ENCODE results near the gene FOXF1. TPM values are rescaled to one million over a fixed set of nuclear protein-coding genes. Genes with fewer than 3 reads are reported as not detected.

Gene FOXF1
- total RNA-seq, 2 experiments from 2014 or later = not detected

DNA sequence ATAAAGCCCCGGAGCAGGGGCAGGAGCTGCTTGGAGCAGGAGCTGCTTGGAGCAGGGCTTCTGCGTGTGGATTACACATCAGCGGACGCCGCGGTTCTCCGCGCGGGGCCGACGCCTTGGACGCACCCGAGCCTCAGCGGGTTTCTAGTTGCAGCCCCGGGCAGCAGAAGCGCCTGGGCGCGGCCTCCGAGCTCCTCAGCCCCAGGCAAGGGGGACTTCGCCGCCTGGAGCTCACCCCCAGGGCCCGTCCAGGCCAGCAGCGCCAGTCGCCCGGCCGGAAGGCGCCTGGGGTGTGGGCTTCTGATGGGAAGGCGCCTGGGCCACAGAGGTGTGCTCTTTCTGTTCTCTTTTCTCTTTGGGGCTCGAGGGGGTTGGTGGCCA lies 6.3 kb downstream of the FOXF1 start:
- peaks cover 70 to 90% of the 10 kb centered on the region in 2 experiments for H3K27me3 ChIP-seq (ENCODE audit: control insufficient read depth in 1 of 2, insufficient read depth in 2 of 2, low read length in 2 of 2)
- TF ChIP-seq, protein P1, sequence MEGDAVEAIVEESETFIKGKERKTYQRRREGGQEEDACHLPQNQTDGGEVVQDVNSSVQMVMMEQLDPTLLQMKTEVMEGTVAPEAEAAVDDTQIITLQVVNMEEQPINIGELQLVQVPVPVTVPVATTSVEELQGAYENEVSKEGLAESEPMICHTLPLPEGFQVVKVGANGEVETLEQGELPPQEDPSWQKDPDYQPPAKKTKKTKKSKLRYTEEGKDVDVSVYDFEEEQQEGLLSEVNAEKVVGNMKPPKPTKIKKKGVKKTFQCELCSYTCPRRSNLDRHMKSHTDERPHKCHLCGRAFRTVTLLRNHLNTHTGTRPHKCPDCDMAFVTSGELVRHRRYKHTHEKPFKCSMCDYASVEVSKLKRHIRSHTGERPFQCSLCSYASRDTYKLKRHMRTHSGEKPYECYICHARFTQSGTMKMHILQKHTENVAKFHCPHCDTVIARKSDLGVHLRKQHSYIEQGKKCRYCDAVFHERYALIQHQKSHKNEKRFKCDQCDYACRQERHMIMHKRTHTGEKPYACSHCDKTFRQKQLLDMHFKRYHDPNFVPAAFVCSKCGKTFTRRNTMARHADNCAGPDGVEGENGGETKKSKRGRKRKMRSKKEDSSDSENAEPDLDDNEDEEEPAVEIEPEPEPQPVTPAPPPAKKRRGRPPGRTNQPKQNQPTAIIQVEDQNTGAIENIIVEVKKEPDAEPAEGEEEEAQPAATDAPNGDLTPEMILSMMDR (IDR thresholded peaks at IDR 0.05) = no peak
- POLR2A ChIA-PET = no interaction called here
- no peak for DNase-seq
- H3K4me3 Mint-ChIP-seq = no peak overlapping the region
- no peaks in the 10 kb centered on the region for H3K9me3 Mint-ChIP-seq
- H3K36me3 ChIP-seq (ENCODE audit: insufficient read depth, low read length) = no peaks in the 10 kb centered on the region
- peaks cover 13% of the 10 kb centered on the region for H3K4me1 ChIP-seq (ENCODE audit: insufficient read depth, low read length)
- no peak overlapping the region for H3K4me3 ChIP-seq (ENCODE audit: low read length)
- H3K27ac Mint-ChIP-seq = no peak overlapping the region
- H3K27ac ChIP-seq (ENCODE audit: low read depth in 1 of 2, low read length in 2 of 2) = no peak overlapping the region
- peaks cover 23% of the 10 kb centered on the region for H3K4me1 Mint-ChIP-seq (ENCODE audit: low read depth)
- peaks cover 0 to 30% of the 10 kb centered on the region in 2 experiments for H3K9me3 ChIP-seq (ENCODE audit: control insufficient read depth in 1 of 2, insufficient read depth in 1 of 2, low read length in 2 of 2)
- intact Hi-C loops (cut with DNase I, micrococcal nuclease) = loop anchor here in 1 of 2 experiments (10.0 kb wide), 1 partner anchor 692 kb away; no protein-coding TSS in a partner anchor
- ATAC-seq (ENCODE audit: poor library complexity) = no peak
- no peaks in the 10 kb centered on the region for H3K36me3 Mint-ChIP-seq (ENCODE audit: low read depth)
- CTCF ChIA-PET = no interaction called here
- H3K27me3 Mint-ChIP-seq = peaks cover 78% of the 10 kb centered on the region

DNA sequence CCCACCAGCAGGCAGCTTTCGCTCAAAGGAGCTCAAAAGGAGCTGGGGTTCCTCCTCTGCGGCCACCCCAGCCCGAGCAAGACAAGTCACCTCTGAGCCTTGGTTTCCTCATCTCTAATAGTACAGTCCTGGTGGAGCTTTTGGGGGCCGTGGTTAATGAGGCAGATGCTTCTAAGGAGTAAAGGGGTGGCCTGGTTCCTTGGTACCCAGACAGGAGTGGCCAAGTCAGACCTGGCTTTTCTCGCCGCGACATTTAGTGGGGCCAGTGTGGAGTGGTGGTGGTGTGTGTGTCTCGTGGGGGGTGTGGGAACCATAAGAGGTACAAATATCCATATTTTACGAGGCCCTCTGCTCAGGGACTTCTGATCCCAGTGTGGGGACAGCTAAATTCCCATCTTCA lies 6.7 kb downstream of the FOXF1 start:
- H3K4me1 ChIP-seq (ENCODE audit: insufficient read depth, low read length) = peaks cover 13% of the 10 kb centered on the region
- Mint-ChIP-seq H3K9me3 (no peaks in the 10 kb centered on the region), H3K27ac (no peak overlapping the region), H3K4me3 (no peak overlapping the region), H3K36me3 (ENCODE audit: low read depth) (no peaks in the 10 kb centered on the region), H3K4me1 (ENCODE audit: low read depth) (peaks cover 21% of the 10 kb centered on the region), H3K27me3 (peaks cover 75% of the 10 kb centered on the region)
- TF ChIP-seq, protein P1 (IDR thresholded peaks at IDR 0.05) = no peak
- peaks cover 70 to 86% of the 10 kb centered on the region in 2 experiments for H3K27me3 ChIP-seq (ENCODE audit: control insufficient read depth in 1 of 2, insufficient read depth in 2 of 2, low read length in 2 of 2)
- H3K27ac ChIP-seq (ENCODE audit: low read depth in 1 of 2, low read length in 2 of 2) = no peak overlapping the region
- peaks cover 0 to 30% of the 10 kb centered on the region in 2 experiments for H3K9me3 ChIP-seq (ENCODE audit: control insufficient read depth in 1 of 2, insufficient read depth in 1 of 2, low read length in 2 of 2)
- no peaks in the 10 kb centered on the region for H3K36me3 ChIP-seq (ENCODE audit: insufficient read depth, low read length)
- intact Hi-C loops (cut with DNase I, micrococcal nuclease) = loop anchor here in 1 of 2 experiments (10.0 kb wide), 1 partner anchor 692 kb away; no protein-coding TSS in a partner anchor
- CTCF ChIA-PET = no interaction called here
- no peak for DNase-seq
- POLR2A ChIA-PET = no interaction called here
- H3K4me3 ChIP-seq (ENCODE audit: low read length) = no peak overlapping the region
- no peak for ATAC-seq (ENCODE audit: poor library complexity)

DNA sequence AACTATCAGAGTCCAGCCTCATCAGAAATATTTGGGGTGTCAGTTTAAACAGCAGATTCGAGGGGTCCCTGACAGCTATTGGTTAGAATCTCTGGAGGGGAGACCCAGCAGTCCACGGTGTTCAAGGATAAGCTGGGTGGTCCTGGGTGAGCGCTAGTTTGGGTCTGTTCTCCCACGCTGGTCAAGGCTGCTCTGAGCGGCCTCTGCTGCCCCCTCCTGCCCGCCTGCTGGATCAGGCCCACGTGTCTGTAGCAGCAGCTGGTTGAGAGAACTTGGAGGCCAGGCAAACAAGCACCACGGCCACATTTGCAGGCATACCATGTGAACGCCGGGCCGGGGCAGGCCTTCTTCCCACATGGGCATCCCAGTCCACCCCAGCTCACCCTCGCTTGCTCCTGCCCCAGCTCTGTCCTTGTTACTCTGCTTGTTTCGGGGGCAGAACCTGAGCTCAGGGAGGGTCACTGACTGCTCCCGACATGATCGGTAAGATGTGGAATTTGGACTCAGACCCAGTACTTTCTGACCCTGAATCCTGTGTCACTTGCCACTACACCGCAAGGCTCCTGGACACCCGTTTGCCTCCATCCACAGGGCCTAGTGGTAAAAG lies 7.4 kb downstream of the FOXF1 start:
- intact Hi-C loops (cut with DNase I, micrococcal nuclease) = loop anchor here in 1 of 2 experiments (10.0 kb wide), 1 partner anchor 693 kb away; no protein-coding TSS in a partner anchor
- Histone ChIP-seq H3K4me3 (ENCODE audit: low read length) (no peak overlapping the region), H3K27me3 (ENCODE audit: control insufficient read depth in 1 of 2, insufficient read depth in 2 of 2, low read length in 2 of 2) (peaks cover 64 to 79% of the 10 kb centered on the region in 2 experiments), H3K27ac (ENCODE audit: low read depth in 1 of 2, low read length in 2 of 2) (no peak overlapping the region), H3K36me3 (ENCODE audit: insufficient read depth, low read length) (no peaks in the 10 kb centered on the region), H3K4me1 (ENCODE audit: insufficient read depth, low read length) (peaks cover 13% of the 10 kb centered on the region), H3K9me3 (ENCODE audit: control insufficient read depth in 1 of 2, insufficient read depth in 1 of 2, low read length in 2 of 2) (peaks cover 0 to 25% of the 10 kb centered on the region in 2 experiments)
- DNase-seq (peak in 2 of 14 experiments; percentile 21 to 28), ATAC-seq (ENCODE audit: poor library complexity) (no peak)
- H3K27ac Mint-ChIP-seq = no peak overlapping the region
- no peaks in the 10 kb centered on the region for H3K9me3 Mint-ChIP-seq
- H3K36me3 Mint-ChIP-seq (ENCODE audit: low read depth) = no peaks in the 10 kb centered on the region
- peaks cover 74% of the 10 kb centered on the region for H3K27me3 Mint-ChIP-seq
- POLR2A ChIA-PET = no interaction called here
- peaks cover 21% of the 10 kb centered on the region for H3K4me1 Mint-ChIP-seq (ENCODE audit: low read depth)
- CTCF ChIA-PET = no interaction called here
- H3K4me3 Mint-ChIP-seq = no peak overlapping the region
- TF ChIP-seq, protein P1 (IDR thresholded peaks at IDR 0.05) = no peak

Measured in CD4-positive, alpha-beta T cell (primary cell).